Activated CD8-positive, alpha-beta memory T cell treated with anti-CD3 and anti-CD28 coated beads, Interleukin-2, amount 10 ng/mL, durations not matched to agents 7 days and 5 days (primary cell): ENCODE measurements around the gene SPDYE17. TPM values are rescaled to one million over a fixed set of nuclear protein-coding genes. Genes with fewer than 3 reads are reported as not detected.
A peak's percentile ranks its signal among the peaks of the same experiment; 100 is the strongest.
"Not testable (repeated sequence)": the region's sequence is repeated elsewhere in the genome, so short reads cannot be mapped to it uniquely, and the experiment has no call there.

ENCODE experiments used
- ATAC-seq: fragments of 150-1000 bp; cut with Tn5 transposase; one replicate; pipeline ENCODE4 v1.10.0; 2021; ENCODE audit warnings: moderate library complexity
- CTCF ChIA-PET: fragments of 350-600 bp; sonication (Branson Sonifier 250); formaldehyde crosslinking; loops from one replicate; lab custom pipeline; 2021; ENCODE audit warnings: antibody characterized with exemption; lab: Charles Lee
- DNase-seq: peaks from one replicate; pipeline ENCODE4 v3.0.0-alpha.2; 2020
- H3K27ac Mint-ChIP-seq: one replicate; pipeline ENCODE4 v1.8.0; 2021; ENCODE audit warnings: mild to moderate bottlenecking, mixed read lengths
- H3K27me3 Mint-ChIP-seq: one replicate; pipeline ENCODE4 v1.8.0; 2021; ENCODE audit warnings: mixed read lengths
- H3K36me3 Mint-ChIP-seq: one replicate; pipeline ENCODE4 v1.8.0; 2021; ENCODE audit warnings: mild to moderate bottlenecking, mixed read lengths
- H3K4me1 Mint-ChIP-seq: one replicate; pipeline ENCODE4 v1.8.0; 2021; ENCODE audit warnings: mixed read lengths
- H3K4me3 Mint-ChIP-seq: one replicate; pipeline ENCODE4 v1.8.0; 2021; ENCODE audit warnings: mild to moderate bottlenecking, moderate library complexity, mixed read lengths
- H3K9me3 Mint-ChIP-seq: one replicate; pipeline ENCODE4 v1.8.0; 2022; ENCODE audit warnings: low read depth, mixed read lengths
- total RNA-seq, 2 experiments: library from RNA; stranded (reverse); gene quantifications; one replicate each; pipeline ENCODE4 v1.2.3, GENCODE V29; 2021

Gene SPDYE17
- total RNA-seq, 2 experiments from 2014 or later = not detected

- ATAC-seq, CTCF ChIA-PET: not testable (repeated sequence)
Measured at GRCh38 chr7:77006127-77007110, 25.7 kb downstream of the SPDYE17 start.

GRCh38 chr7:77005461-77006057, 26.6 kb downstream of the SPDYE17 start:
- H3K9me3 Mint-ChIP-seq, H3K4me1 Mint-ChIP-seq, DNase-seq, H3K27me3 Mint-ChIP-seq, H3K4me3 Mint-ChIP-seq, ATAC-seq, CTCF ChIA-PET, H3K27ac Mint-ChIP-seq, H3K36me3 Mint-ChIP-seq: not testable (repeated sequence)

More at GRCh38 chr7:77006127-77007110, 25.7 kb downstream of the SPDYE17 start:
- not testable (repeated sequence) for H3K4me1 Mint-ChIP-seq, H3K27ac Mint-ChIP-seq, H3K27me3 Mint-ChIP-seq, DNase-seq, H3K36me3 Mint-ChIP-seq, H3K4me3 Mint-ChIP-seq, H3K9me3 Mint-ChIP-seq

- H3K36me3 Mint-ChIP-seq, ATAC-seq, CTCF ChIA-PET, H3K4me1 Mint-ChIP-seq, H3K9me3 Mint-ChIP-seq, H3K27ac Mint-ChIP-seq, H3K27me3 Mint-ChIP-seq, H3K4me3 Mint-ChIP-seq, DNase-seq: not testable (repeated sequence)
Measured at GRCh38 chr7:77004151-77004550, 28.0 kb downstream of the SPDYE17 start.

- ATAC-seq, H3K27me3 Mint-ChIP-seq, H3K36me3 Mint-ChIP-seq, H3K27ac Mint-ChIP-seq, H3K4me1 Mint-ChIP-seq, H3K9me3 Mint-ChIP-seq, CTCF ChIA-PET, H3K4me3 Mint-ChIP-seq, DNase-seq: not testable (repeated sequence)
Measured at GRCh38 chr7:77003241-77003640, 28.9 kb downstream of the SPDYE17 start.

GRCh38 chr7:77002678-77003233, 29.4 kb downstream of the SPDYE17 start:
- H3K36me3 Mint-ChIP-seq, H3K27ac Mint-ChIP-seq, ATAC-seq, H3K4me1 Mint-ChIP-seq, DNase-seq, CTCF ChIA-PET, H3K27me3 Mint-ChIP-seq, H3K4me3 Mint-ChIP-seq, H3K9me3 Mint-ChIP-seq: not testable (repeated sequence)

GRCh38 chr7:77002104-77002503, 30.1 kb downstream of the SPDYE17 start:
- CTCF ChIA-PET, H3K4me3 Mint-ChIP-seq, H3K4me1 Mint-ChIP-seq, H3K9me3 Mint-ChIP-seq, H3K27ac Mint-ChIP-seq, H3K36me3 Mint-ChIP-seq, ATAC-seq, H3K27me3 Mint-ChIP-seq, DNase-seq: not testable (repeated sequence)

- DNase-seq, H3K27ac Mint-ChIP-seq, H3K9me3 Mint-ChIP-seq, H3K4me1 Mint-ChIP-seq, H3K36me3 Mint-ChIP-seq, CTCF ChIA-PET, H3K4me3 Mint-ChIP-seq, H3K27me3 Mint-ChIP-seq: not testable (repeated sequence)
- peak; percentile 34 for ATAC-seq
Measured at GRCh38 chr7:76999474-77000107, 32.6 kb downstream of the SPDYE17 start.

- H3K9me3 Mint-ChIP-seq, CTCF ChIA-PET, H3K4me1 Mint-ChIP-seq, H3K4me3 Mint-ChIP-seq, H3K27me3 Mint-ChIP-seq, H3K27ac Mint-ChIP-seq, H3K36me3 Mint-ChIP-seq: not testable (repeated sequence)
- peak; percentile 54 for ATAC-seq
- DNase-seq = peak; percentile 55
Measured at GRCh38 chr7:76998764-76999450, 33.3 kb downstream of the SPDYE17 start.

- no peak for DNase-seq
- ATAC-seq = no peak
- peaks cover 4% of the 10 kb centered on the region for H3K4me1 Mint-ChIP-seq
Measured at GRCh38 chr7:76998285-76998589, 33.9 kb downstream of the SPDYE17 start.

GRCh38 chr7:76997381-76998284, 34.5 kb downstream of the SPDYE17 start:
- Mint-ChIP-seq H3K9me3 (no peaks in the 10 kb centered on the region), H3K27me3 (no peaks in the 10 kb centered on the region), H3K27ac (no peak overlapping the region), H3K4me3 (no peak overlapping the region), H3K4me1 (peaks cover 4% of the 10 kb centered on the region), H3K36me3 (no peaks in the 10 kb centered on the region)
- DNase-seq (no peak), ATAC-seq (peak; percentile 11)
- CTCF ChIA-PET = no interaction called here

More at GRCh38 chr7:76998285-76998589, 33.9 kb downstream of the SPDYE17 start:
- CTCF ChIA-PET = no interaction called here
- no peaks in the 10 kb centered on the region for H3K36me3 Mint-ChIP-seq
- H3K27me3 Mint-ChIP-seq = no peaks in the 10 kb centered on the region
- no peak overlapping the region for H3K27ac Mint-ChIP-seq
- H3K9me3 Mint-ChIP-seq = no peaks in the 10 kb centered on the region
- no peak overlapping the region for H3K4me3 Mint-ChIP-seq

GRCh38 chr7:76996932-76997331, 35.2 kb downstream of the SPDYE17 start:
- not testable (repeated sequence) for H3K9me3 Mint-ChIP-seq

GRCh38 chr7:76994286-76994685, 37.9 kb downstream of the SPDYE17 start:
- H3K9me3 Mint-ChIP-seq, H3K27me3 Mint-ChIP-seq, CTCF ChIA-PET, H3K4me1 Mint-ChIP-seq, DNase-seq, H3K36me3 Mint-ChIP-seq, H3K27ac Mint-ChIP-seq, H3K4me3 Mint-ChIP-seq, ATAC-seq: not testable (repeated sequence)

More at GRCh38 chr7:76996932-76997331, 35.2 kb downstream of the SPDYE17 start:
- ATAC-seq, H3K4me3 Mint-ChIP-seq, H3K27me3 Mint-ChIP-seq, DNase-seq, CTCF ChIA-PET, H3K36me3 Mint-ChIP-seq, H3K4me1 Mint-ChIP-seq, H3K27ac Mint-ChIP-seq: not testable (repeated sequence)
